Measurements from ENCODE around the gene B9D1. TPM values are rescaled to one million over a fixed set of nuclear protein-coding genes. Genes with fewer than 3 reads are reported as not detected.

B9D1 gene
- total and polyA plus RNA-seq, 11 donors, result 5.6 to 27.9 (median 10.7) TPM

DNA sequence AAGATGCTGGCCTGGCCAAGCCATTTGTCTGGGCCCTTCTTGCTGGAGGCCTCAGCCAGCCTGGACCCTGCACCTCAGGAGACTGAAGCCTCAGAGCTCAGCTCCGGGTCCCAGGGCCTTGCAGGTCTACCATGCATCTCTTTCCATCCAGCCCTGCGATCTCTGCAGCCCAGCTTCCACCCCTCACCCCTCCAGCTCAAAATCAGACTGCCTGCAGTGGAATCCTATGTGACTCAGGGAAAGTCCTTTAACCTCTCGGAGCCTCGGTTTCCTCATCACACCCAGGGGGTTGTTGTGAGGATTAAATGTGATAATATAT, 2.9 kb upstream of the B9D1 start:
- H3K9me3 ChIP-seq, result no peaks in the 10 kb centered on the region
- no peak for ATAC-seq
- peaks cover 0 to 2% (median 0%) of the 10 kb centered on the region in 9 donors for H3K27me3 ChIP-seq
- DNase-seq, result no peak
- 86 to 93% (median 91%) methylated on average over 4 of the region's 4 CpGs for WGBS, 4 donors
- H3K36me3 ChIP-seq, result no peaks in the 10 kb centered on the region
- no peak overlapping the region for H3K4me3 ChIP-seq
- peaks cover 0 to 41% (median 20%) of the 10 kb centered on the region in 12 donors for H3K4me1 ChIP-seq
- TF ChIP-seq POLR2A (IDR thresholded peaks at IDR 0.05), result no peak
- TF ChIP-seq, protein P1, sequence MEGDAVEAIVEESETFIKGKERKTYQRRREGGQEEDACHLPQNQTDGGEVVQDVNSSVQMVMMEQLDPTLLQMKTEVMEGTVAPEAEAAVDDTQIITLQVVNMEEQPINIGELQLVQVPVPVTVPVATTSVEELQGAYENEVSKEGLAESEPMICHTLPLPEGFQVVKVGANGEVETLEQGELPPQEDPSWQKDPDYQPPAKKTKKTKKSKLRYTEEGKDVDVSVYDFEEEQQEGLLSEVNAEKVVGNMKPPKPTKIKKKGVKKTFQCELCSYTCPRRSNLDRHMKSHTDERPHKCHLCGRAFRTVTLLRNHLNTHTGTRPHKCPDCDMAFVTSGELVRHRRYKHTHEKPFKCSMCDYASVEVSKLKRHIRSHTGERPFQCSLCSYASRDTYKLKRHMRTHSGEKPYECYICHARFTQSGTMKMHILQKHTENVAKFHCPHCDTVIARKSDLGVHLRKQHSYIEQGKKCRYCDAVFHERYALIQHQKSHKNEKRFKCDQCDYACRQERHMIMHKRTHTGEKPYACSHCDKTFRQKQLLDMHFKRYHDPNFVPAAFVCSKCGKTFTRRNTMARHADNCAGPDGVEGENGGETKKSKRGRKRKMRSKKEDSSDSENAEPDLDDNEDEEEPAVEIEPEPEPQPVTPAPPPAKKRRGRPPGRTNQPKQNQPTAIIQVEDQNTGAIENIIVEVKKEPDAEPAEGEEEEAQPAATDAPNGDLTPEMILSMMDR (IDR thresholded peaks at IDR 0.05), result no peak
- no peak overlapping the region for H3K27ac ChIP-seq
- intact Hi-C loops (cut with DNase I), result loop anchor here in 4 of 10 donors (5.0 to 10.0 kb wide), 3 partner anchors 279 to 399 kb away; partner anchors contain the start of gene ALDH3A2 (in 2 of the 4)

DNA sequence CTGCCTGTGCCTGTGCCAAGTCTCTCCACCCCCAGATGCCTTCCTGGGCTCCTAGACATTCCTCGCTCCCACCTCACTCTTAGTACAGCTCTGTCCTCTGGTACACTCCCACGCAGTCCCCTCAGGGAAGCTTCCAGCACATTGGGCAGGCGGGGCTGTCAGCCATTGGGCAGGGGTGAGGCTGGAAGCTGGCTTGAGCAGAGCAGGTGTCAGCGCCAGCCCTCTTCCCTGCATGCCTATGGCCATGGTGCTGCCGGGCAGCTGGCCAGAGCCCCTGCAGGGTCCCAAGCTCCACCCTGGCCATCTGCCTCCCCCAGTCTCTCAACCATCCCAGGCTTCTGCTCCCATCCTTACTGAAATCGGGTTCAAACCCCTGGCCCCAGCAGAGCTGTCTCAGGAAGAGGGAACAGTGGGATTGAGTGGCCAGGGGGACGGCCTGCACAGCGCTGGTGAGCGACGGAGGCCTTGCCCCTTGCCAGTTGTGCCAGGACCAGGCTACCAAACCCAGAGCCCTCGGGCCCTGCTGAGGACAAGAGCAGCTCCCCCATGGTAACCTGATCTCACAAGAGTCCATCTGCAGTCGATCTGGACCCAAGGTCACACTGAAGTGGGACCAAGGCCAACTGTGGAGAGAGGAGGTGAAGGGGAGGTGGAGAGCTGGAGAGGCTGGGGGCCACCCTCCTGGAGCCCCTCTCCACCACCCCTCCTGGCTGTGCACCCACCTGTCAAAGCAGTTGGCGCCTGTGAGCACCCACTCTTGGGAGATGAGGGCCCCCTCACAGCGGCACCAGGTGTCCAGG, 2.4 kb upstream of the B9D1 start:
- no peaks in the 10 kb centered on the region for H3K36me3 ChIP-seq
- H3K9me3 ChIP-seq, result no peaks in the 10 kb centered on the region
- H3K4me1 ChIP-seq, result peaks cover 0 to 35% (median 15%) of the 10 kb centered on the region in 12 donors
- no peak overlapping the region for H3K4me3 ChIP-seq
- TF ChIP-seq, protein P1 (IDR thresholded peaks at IDR 0.05), result no peak
- no peak for TF ChIP-seq POLR2A (IDR thresholded peaks at IDR 0.05)
- DNase-seq (peak in 1 of 5 donors; percentile 48), ATAC-seq (no peak)
- WGBS, 4 donors, result 76 to 83% (median 81%) methylated on average over 11 to 14 of the region's 14 CpGs
- no peak overlapping the region for H3K27ac ChIP-seq
- intact Hi-C loops (cut with DNase I), result loop anchor here in 8 of 10 donors (5.0 to 10.0 kb wide), 6 partner anchors 82 to 402 kb away; partner anchors contain the start of gene ALDH3A2 (in 2 of the 8)
- peaks cover 0 to 2% (median 0%) of the 10 kb centered on the region in 9 donors for H3K27me3 ChIP-seq

DNA sequence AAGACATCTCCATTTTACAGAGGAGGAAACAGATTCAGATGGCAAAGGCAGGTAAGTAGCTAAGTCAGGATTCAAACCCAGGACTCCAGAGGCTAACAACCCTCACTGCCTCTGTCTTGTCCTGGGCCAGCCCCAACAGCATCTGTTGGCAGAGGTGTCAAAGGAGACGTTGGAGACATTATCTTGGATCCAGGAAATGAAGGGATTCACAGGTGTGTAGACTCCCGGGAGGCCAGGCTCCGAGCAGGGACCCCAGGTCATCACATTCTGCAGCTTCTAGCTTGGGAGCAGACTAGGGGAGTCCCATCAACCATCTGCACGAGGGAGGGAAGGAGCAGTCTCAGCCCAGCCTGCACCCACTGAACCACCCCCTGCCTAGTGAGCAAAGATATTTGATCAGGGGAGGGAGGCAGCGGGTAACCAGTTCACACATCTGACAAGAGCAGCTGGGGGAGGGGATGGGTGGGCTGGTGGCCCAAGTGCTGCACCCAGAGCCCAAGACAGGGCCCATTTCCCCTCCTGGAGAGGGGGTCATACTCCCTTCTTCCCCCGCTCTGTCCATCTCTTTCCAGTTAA, 1.0 kb upstream of the B9D1 start:
- Histone ChIP-seq H3K27ac (peak overlapping the region in 1 of 12 donors; percentile 73), H3K4me3 (no peak overlapping the region), H3K4me1 (peaks cover 0 to 23% (median 12%) of the 10 kb centered on the region in 12 donors), H3K27me3 (peaks cover 0 to 2% (median 0%) of the 10 kb centered on the region in 9 donors), H3K9me3 (no peaks in the 10 kb centered on the region), H3K36me3 (no peaks in the 10 kb centered on the region)
- intact Hi-C loops (cut with DNase I), result loop anchor here (1.0 to 10.0 kb wide), 9 partner anchors 83 to 404 kb away; partner anchors contain the start of gene ALDH3A2 (in 2 of the 10)
- WGBS, 4 donors, result 45 to 62% (median 59%) methylated on average over 5 to 6 of the region's 6 CpGs
- TF ChIP-seq, protein P1 (IDR thresholded peaks at IDR 0.05), result no peak
- TF ChIP-seq POLR2A (IDR thresholded peaks at IDR 0.05), result no peak
- ATAC-seq, result no peak
- DNase-seq, result peak in 2 of 5 donors; percentile 24 to 47

- peaks cover 0 to 2% (median 0%) of the 10 kb centered on the region in 9 donors for H3K27me3 ChIP-seq
- 27 to 38% (median 30%) methylated on average over 14 of the region's 14 CpGs for WGBS, 4 donors
- H3K9me3 ChIP-seq, result no peaks in the 10 kb centered on the region
- DNase-seq, result no peak
- TF ChIP-seq POLR2A (IDR thresholded peaks at IDR 0.05), result no peak
- TF ChIP-seq, protein P1 (IDR thresholded peaks at IDR 0.05), result peak in 3 of 12 donors; percentile 6 to 30 (median 21)
- peak overlapping the region in 10 of 12 donors; percentile 48 to 88 (median 78) for H3K27ac ChIP-seq
- intact Hi-C loops (cut with DNase I), result loop anchor here (1.0 to 10.0 kb wide), 9 partner anchors 84 to 404 kb away; partner anchors contain the start of gene ALDH3A2 (in 2 of the 10)
- no peak for ATAC-seq
- no peaks in the 10 kb centered on the region for H3K36me3 ChIP-seq
- peaks cover 0 to 20% (median 12%) of the 10 kb centered on the region in 12 donors for H3K4me1 ChIP-seq
- peak overlapping the region in 11 of 12 donors; percentile 58 to 85 (median 77) for H3K4me3 ChIP-seq
These were observed 553 bp upstream of the B9D1 start for GRCh38 chr17:19363114-19363438.

Data from heart left ventricle (tissue), 16 donors.